Ammon's horn (tissue), 1 donor: ENCODE measurements around the gene FHIT.

Experiments used
- DNase-seq: peaks from one replicate; pipeline ENCODE4 v3.0.0-alpha.2; 2016; ENCODE audit warnings: low spot score

FHIT gene

DNA sequence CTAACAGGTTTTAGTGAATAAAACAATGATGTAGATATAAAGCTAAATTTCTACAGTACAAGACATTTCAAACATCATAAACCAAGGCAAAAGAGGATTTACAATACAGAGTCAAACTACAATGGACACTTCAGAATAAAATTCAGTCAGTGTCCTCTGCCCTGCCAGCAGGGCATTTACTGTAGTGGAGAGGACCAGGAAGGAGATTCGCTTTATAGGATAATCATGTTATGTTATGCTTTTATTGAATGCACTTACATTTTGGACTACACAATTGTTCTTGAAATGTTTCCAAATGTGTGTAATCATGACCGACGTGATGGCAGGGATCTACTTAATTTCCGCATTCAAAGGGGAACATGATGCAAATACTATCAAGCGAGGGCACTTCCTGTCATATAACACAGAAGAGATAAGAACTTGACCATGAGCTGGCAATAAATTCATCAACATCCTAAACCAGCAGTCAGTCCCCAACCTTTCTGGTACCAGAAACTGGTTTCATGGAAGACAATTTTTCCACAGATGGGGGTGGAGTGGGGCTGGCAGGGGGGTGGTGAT is 925.6 kb downstream of the FHIT start:
- DNase-seq: no peak

DNA sequence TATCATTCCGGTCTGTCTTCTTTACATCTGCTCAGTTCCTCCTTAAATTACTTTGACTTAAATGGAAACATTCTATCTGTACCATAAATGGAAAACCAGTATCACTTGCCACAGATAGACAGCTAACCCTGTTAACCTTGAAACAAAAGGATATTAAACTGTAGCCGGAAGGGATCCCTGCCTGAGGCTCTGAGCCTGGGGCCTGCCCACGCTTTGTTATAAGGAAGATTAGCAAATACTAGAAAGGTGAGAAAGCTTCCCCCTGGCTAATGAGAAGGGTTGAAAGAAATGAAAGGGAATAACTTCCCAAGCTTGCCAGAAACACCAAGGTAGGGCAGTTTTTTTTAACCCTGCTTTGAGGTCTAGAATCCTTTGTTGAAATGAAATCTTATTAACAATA is 927.6 kb downstream of the FHIT start:
- no peak for DNase-seq

DNA sequence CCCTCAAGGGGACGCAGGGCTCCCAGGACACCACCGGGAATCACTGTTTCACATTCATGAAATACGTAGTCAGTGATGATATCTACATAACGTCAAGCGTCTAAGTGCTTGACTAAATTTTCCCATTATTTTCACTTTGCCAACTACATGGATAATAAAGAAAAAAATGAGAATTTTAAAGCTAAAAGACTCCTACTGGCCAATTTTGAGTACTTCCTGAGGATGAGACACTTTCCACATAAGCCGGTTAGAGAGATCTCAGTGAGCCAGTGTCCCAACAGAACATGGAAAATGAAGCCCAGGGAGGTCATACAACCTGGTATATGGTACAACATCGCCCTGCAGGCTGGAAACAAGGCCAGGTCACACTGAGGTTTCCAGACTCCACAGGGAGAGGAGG is 928.1 kb downstream of the FHIT start:
- DNase-seq: no peak

DNA sequence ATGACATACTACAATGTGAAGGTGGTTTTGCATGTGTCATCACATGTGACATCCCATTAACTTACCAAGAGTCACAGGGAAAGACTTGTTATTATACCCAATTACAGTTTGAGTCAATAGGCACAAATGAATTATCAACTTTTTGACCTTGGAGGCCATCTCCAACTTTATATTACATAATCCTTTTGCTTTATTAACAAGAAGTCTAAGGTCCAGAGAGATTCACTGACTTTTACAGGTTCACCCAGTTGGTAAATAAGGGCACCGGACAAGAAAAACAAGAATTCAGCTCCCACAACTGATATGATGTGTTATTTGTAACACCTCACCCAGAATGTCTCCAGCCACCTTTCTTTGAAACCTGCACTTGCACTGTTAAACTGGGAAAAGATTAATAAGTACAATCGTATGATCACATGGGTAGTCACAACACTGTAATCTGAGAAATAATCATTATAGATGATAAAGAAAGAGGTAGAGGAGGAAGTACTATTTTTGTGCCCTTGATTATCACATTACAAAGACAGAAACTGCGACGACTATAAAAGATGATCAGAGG is 928.9 kb downstream of the FHIT start:
- no peak for DNase-seq

DNA sequence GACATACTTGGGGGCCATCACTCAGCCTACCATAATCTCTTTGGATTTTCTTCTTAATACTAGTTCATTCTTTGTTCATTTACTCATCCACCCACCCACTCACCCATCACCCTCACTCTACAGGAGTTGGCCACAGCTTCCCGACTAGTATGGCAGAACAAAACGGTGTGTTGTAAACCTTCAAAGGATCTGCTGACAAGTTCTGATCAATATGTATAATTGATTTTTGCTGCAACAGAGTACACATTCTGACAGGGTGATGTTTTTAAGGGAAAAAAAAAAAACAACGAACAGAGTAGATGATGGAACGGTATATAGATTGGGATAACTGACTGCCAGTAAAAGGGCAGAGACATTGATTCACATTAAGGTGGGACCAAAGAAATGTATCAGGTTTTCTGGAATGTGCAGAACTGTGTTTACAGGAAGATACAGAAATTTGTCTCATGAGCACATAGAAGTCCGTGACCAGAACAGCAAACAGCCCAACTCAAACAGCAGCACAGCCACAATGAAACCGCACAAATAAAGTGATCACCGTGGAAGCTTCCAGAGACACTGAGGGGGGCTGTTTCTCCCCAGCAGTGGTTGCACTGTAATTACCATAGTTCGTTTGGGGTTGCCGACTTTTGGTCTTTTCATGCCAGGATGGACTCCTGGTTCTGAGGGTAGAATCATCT is 931.9 kb downstream of the FHIT start:
- no peak for DNase-seq

DNA sequence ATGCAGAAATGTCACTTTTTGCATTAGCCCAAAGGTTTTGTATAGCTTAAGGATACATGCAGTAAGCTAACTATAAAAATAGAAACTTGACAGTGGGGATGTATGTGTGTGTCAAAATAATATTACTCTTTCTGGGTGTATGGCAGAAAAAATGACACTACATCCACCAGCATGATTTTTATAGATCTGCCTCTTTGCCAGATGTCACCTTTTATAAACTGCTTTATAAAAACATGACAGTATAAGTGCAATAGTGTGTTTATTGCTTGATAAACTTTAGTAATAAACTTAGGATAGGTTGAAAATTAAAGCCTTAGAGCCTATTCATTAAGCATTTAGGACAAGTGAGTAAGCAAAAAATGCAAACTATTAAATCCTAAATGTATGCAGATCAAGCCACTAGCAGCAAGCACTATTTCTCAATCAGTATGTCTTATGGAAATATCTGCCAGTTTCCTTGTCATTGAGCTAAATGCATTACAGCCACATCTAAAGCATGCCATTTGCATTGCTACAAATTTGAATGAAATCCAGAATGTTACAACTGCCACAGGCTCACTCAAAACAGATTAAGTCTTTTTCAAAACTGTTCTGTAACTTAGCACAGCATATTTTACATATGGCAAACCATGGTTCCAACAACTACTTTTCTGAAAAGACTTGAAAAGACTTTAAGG is 935.0 kb downstream of the FHIT start:
- DNase-seq: no peak

DNA sequence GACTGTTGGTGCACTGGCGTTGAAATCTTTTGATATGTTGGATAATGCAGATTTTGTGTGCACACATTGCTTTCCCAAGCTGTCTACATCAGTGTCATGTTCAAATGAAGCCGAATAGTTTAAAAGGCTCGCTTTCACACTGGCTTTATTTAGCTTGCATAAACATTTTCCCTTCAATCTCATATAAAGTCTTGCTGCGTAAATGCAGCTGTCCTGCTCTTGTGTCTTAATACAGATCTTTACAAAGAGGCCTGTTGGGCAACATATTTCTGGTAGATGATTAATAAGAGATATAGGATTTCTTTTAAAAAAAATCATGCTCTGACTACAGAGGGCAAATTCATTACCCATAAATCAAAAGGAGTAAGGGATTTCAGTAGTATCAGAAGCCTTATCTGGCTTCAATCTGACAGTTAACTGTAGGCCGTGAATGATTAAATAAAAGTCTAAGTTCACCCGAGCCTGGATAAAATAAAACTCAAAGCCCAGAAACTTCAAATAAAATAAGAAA is 937.2 kb downstream of the FHIT start:
- DNase-seq: no peak

DNA sequence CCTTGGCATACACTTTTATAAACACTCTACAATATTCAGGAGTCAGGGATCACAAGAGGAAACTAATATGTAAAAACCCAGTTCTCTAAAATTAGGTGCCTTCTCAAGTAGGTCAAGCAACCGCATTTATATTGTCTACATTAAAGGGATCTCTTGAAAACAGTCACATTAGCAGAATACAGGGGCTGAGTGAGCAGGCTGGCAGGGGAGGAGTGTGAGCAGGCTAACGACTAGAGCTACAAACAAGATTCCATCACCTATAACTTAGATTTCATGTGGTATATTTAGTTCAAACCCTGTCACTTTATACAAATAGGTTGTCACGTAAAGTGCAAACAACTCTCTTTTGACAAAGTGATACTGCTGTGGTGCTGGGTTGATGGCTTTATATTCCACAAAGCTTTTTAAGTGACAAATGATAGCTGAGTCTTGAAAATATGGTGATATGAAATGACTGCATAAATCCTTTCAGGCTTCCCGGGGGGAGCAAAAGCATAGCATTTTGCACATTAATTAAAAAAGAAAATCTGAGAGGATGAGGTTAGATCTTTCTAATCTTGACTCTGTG is 937.9 kb downstream of the FHIT start:
- DNase-seq: no peak

DNA sequence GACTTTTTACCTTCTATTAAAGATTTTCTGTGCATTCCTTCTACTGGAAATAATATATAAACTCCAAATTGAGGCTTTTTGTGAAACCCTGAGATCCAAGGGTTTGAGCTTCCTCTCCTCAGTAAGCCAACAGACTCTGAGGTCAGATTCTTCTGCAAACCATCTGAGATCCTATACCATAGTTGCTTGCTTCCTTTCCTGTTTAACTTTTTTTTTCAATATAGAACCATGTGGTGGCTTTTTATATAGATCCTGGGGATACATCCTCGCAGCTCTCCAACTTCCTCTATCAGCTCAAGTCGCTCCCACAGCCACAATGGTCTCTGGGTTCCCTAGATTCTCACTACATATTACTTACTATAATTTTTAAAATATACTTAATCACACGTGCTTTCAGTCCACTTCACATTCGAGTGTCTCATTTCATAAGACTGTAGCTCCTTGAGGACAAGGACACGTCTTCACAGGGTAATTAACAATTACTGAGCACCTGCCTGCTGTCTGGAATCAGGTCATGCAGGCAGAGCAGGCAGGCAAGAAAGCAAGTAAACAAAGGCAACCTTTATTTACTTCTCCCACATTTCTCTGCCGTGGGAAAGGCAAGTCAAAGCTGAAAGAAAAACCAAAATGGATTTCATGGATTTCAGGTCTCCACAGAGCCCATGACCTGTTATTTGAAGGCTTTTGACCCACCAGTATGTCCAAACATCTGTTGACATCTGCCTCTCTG is 941.5 kb downstream of the FHIT start:
- DNase-seq: no peak

DNA sequence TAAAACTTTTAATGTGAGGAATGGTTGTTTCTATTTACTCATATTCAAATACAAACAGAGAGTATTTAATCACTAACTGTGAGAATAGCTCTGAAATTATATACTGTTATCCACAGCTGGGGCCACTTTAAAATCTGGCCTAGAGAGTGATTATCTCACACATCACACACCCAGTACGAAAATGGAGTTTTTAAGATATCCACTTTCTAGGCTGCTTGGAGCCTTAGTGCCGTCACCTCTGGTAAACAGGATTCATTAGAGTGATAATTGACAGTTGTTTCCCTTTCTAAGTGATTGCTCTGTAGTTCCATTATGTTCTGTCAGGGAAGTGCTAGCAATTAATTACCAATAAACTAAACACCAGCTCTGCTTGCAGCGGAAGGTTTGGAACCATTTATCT is 942.4 kb downstream of the FHIT start:
- no peak for DNase-seq

DNA sequence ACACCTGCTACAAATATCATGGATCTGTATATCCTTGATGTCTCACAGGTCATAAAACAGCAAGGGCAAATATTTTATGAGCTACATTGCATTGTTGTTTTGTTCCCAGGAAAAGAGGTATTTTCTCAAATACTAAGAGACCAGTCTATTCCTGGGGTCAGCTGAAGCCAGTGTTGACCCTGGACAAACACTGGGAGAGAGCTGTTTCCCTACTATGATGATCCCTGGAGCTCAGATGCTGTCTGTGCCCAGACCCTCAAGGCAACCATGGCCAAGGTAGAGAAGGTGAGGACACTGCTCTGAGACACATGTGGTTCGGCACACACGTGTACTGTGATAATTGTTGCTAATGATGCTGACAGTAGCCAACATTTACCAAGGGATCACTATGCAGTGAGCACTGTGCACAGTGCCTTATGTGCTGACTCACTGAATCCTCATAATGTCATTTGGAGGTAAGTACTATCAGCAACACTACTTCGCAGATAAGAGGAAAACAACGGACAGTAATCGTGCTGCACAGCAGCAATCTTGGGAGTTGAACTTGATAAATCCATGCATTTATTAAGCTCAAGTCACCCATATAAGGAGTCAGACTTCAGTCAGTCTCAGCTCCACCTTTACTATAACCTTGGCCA is 943.6 kb downstream of the FHIT start:
- DNase-seq: no peak

DNA sequence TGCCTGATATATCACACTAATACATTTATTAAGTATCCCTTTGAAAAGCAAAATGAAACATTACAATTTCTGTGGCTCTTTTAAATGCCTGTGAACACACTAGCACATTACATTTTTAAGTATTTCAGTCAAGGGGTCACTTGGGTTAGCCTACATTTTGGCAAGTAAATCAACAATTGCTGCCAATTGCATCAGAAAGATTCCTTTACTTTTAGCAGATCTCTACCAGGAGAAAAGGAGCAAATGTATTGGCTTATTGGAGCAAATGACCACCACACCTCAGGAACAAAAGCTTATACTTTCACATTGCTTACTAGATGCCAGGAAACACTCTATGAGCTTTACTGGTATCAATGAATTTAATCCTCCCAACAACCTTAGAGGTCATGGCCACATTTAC is 947.1 kb downstream of the FHIT start:
- no peak for DNase-seq

DNA sequence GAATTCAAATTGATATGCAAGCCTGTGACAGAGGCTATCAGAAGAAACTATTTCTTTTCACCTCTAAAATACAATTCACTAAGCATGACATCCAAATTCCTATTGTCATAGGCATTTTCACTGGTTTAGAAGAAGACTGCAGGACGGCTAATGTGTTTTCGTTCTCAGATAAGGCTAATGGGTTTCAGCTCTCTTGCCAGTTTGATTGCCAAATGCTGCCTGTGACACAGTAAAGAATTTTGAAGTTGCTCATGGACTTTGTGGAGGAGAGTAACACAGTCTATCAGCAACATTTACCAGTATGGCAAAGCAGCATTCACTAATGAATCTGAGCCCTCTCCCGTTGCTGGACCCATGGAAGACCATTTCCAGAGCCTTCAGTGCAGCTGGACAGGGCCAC is 948.1 kb downstream of the FHIT start:
- no peak for DNase-seq

DNA sequence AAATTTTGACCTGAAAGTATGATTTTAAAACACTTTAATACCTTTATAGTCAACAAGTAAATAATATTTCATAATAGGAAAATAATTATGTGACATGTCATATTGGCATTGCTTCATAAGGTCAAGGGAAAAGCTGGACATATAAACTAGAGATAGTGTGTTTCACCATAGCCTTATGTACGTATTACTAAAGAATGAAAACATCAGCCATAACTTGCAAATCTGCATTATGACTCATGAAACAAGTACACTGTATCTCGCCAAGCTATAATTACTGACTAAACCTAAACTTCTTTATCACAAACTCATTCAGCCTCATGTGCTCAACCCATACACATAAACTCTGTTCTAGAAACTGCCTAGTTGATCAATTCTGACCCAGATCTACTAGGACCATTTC is 950.1 kb downstream of the FHIT start:
- no peak for DNase-seq

DNA sequence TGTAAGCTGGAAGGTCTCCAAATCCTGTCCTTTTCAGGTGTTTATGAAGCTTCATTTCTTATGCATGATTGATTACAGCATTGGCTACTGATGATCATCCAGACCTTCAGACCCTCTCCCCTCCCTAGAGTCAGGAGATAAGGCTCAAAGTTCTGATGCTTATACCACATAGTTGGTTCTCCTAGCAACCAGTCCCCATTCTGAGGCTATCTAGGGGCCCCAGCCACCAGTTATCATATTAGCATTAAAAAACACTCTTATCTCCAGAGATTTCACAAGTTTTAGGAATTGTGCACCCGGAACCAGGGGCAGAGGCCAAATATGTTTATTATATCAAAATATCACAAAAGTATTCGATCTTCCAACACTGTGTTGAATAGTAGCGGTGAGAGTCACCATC is 953.1 kb downstream of the FHIT start:
- no peak for DNase-seq

DNA sequence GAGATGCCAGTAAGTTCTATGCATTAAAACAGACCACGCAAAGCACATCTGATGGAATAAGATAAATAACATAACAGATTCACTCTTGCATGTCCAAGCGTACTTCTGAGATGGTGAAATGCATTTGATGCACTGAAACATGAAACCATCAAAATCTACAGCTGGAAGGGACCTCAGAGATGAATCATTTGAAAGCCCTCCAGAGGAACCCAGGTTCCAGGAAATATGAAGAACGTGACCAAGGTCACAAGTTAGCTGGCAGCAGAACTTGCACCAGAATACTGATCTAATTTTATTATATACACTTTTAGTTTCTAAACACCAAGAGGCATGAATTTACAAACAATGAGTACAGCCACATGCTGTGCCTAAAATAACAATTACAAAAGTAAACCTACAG is 957.1 kb downstream of the FHIT start:
- DNase-seq: no peak

DNA sequence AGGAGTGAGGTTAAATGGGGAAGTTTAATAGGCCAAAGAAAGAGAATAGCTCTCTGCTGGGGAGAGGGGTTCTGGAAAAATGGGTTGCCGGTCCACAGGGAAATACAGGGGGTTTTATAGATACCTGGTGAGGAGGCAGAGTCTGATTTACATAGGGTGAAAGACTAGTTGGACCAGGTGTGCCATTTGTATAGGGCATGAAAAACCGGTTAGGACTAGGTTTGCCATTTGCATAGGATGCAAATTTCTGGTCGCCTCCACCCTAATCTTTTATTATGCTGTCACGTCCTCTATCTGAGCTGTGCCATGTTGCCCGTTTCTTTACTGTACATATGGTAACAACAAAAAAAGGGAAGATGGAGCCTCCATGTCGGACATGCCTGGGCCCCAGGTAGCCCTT is 960.1 kb downstream of the FHIT start:
- DNase-seq: no peak

DNA sequence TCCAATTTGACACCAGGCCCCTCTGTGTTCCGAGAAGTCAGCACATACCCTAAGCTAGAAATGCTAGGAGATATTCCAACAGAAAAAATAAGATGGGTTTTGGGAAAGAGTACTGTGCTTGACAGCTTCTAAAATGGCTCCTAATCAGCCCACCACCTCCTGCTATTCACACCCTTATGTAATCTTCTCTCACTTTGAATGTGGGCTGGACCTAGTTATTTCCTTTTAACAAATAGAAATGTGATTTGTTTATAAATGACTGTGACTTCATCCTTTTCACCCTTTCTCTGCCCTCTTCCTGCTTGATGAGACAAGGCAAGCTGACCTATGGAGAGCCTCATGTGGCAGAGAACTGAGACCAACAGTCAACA is 961.1 kb downstream of the FHIT start:
- DNase-seq: no peak

DNA sequence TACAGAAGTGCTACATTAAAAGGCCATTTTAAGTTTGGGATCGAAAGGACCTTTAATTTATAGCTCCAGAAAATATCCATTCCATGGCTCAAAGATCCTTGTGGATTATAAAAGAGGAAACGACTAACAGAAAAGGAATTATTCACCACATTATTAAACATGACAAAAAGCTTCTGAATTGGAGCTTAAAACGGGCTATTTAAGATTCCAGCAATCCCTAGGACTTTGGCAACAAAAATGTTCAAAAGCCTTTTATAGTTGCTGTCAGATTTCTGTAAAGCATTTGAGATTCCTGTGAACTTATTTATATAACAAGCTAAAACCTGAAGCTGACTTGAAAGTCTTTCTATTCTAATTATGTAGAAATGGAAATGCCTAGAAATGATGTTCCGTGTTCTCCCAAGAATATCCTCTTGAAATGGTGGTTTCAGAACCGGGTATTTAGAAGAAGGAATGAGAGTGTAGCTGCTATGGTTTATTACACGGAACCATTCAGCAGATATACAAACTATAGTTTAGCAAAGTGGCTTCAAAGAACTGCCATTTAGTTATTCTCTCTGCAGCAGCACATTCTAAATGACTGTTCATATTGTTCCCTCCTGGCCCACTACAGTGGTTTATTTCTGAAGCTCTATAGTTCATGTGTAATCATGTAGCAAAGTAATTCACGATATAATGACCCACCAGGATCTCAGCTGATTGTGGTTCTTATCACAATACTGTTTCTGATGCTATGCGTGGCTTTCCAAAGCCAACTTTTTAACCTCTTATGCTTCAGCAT is 961.7 kb downstream of the FHIT start:
- no peak for DNase-seq

DNA sequence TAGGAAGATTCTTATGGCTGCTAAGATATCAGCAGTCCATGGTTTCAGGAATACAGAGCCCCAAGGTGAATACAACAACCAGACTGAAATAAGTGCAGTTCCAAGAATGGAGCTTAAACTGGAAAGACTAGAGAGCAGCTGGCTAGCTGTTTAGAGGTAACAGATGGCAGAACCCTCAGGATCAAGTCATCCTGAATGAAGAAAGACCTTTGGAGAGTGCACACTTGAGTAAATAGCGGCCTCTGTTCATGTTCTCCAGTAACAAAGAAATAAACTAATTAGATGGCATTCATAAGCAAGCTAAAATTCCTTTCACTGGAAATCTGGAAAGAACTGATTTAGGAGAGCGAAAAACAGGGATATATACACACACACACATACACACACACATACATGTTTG is 968.4 kb downstream of the FHIT start:
- DNase-seq: no peak

DNA sequence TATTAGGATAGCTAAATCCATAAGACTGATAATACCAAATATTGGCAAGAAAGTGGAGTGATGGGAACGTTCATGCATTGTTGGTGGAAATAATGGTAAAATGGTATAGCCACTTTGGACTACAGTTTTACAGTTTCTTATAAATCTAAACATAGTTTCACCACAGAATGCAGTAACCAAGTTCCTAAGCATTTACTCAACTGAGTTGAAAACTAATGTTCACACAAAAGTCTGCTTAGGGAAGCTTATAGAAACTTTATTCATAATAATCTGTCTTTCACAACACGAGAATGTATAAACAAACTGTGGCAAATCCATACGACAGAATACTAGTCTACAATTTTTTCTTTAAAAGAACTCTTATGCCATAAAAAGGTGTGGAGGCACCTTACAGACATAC is 969.3 kb downstream of the FHIT start:
- DNase-seq: no peak
